NCI-H748 (cell line): ENCODE data around the gene STAB1.
A peak's percentile ranks its signal among the peaks of the same experiment; 100 is the strongest.

Experiments
- DNase-seq: peaks from one replicate; lab custom pipeline; 2025; ENCODE audit not compliant: unreplicated experiment; lab: John Stamatoyannopoulos, UW

Gene STAB1

DNA sequence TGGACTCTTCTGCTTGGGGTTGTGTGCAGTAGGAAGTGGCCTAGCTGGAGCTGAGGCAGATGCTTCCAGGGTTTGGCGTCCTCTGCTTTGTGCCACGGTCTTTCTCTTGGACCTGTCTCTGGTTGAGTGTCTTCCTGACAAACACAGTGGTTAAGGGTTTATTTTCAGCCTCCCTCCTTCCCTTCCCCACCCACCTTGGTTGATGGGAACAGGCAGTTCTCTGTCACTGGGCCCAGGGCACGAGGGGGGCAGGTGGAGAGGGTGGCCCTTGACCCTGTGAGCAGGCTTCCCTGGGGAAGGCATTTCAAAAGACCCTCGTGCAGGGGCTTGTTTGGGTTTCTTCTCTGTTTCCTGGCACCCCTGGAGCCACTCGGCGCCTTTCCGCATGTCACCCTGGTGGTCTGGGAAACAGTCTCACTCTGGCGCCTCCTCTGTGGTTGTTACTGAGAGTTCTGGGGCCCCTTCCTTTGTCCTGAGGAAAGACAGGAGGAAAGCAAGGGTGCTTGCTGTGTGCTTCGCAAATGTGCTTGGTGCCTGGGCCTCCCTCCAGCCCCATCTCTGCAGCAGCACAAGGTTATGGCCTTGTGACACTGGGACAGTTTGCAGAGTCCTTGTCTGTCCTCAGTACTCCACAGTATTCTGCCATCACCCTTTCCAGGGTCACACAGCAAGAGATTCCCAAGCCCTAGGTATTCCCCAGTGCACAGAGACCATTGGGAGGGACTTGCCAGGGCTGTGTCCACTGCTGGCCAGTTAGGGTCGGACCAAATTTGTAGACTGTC, 10.3 kb upstream of the STAB1 start:
- no peak for DNase-seq

DNA sequence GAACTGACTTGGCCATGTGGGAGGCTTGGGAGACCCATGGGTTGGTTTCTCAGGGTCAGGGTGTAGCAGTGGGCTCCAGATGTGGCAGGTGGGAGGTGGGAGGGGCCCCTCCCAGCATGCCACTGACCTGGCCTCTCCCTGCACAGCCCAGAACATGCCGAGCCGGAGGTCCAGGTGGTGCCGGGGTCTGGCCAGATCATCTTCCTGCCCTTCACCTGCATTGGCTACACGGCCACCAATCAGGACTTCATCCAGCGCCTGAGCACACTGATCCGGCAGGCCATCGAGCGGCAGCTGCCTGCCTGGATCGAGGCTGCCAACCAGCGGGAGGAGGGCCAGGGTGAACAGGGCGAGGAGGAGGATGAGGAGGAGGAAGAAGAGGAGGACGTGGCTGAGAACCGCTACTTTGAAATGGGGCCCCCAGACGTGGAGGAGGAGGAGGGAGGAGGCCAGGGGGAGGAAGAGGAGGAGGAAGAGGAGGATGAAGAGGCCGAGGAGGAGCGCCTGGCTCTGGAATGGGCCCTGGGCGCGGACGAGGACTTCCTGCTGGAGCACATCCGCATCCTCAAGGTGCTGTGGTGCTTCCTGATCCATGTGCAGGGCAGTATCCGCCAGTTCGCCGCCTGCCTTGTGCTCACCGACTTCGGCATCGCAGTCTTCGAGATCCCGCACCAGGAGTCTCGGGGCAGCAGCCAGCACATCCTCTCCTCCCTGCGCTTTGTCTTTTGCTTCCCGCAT, 7.9 kb upstream of the STAB1 start:
- DNase-seq: no peak

- no peak for DNase-seq
These were observed 7.1 kb upstream of the STAB1 start for GRCh38 chr3:52487788-52488691.

- DNase-seq: no peak
These were observed 6.4 kb upstream of the STAB1 start for GRCh38 chr3:52488746-52489145.

GRCh38 chr3:52489453-52489852, 5.7 kb upstream of the STAB1 start:
- DNase-seq: no peak

GRCh38 chr3:52490035-52490938, 4.9 kb upstream of the STAB1 start:
- no peak for DNase-seq

- DNase-seq: no peak
These were observed 4.1 kb upstream of the STAB1 start for GRCh38 chr3:52490939-52491526.

DNA sequence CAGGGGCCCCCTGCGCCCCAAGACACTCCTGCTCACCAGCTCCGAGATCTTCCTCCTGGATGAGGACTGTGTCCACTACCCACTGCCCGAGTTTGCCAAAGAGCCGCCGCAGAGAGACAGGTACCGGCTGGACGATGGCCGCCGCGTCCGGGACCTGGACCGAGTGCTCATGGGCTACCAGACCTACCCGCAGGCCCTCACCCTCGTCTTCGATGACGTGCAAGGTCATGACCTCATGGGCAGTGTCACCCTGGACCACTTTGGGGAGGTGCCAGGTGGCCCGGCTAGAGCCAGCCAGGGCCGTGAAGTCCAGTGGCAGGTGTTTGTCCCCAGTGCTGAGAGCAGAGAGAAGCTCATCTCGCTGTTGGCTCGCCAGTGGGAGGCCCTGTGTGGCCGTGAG, 3.1 kb upstream of the STAB1 start:
- DNase-seq: no peak

DNA sequence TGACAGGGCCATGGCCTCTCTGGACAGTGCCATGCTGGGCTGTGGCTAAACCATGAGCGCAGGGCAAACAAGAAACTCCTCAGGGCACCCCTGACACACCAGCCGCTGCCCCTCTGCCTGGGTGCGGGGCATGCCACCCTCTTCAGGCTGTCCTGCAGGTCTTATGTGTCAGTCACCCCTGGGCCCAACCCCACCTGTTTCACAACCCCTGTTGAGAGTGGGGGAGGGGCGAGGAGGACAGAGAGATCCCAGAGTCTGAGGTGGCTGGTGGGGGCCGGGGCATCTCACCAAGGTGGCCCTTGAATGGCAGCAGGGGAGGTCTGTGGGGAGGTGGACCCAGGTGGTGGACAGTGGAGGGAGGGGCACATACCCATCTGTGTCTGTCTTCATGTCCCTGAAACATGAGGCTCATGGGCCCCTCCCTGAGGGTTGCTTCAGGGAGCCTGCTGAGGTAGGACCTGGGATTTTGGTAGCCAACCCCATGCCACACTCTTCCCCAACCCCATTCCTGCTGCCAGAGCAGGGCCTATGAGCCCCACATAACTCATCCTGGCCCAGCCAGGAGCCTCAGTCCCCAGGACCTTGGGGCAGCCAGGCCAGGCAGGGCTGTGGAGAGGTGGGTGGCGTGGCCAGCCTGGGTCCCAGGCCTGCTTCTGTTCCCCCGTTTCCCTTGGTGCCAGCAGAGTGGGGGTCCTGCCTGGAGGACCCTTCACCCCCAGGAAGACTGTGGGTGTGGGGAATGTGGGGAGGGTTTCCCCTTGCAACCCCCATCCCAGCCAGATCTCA, 1.7 kb upstream of the STAB1 start:
- DNase-seq: no peak

GRCh38 chr3:52494445-52494844, 693 bp upstream of the STAB1 start:
- DNase-seq: peak; percentile 4

DNA sequence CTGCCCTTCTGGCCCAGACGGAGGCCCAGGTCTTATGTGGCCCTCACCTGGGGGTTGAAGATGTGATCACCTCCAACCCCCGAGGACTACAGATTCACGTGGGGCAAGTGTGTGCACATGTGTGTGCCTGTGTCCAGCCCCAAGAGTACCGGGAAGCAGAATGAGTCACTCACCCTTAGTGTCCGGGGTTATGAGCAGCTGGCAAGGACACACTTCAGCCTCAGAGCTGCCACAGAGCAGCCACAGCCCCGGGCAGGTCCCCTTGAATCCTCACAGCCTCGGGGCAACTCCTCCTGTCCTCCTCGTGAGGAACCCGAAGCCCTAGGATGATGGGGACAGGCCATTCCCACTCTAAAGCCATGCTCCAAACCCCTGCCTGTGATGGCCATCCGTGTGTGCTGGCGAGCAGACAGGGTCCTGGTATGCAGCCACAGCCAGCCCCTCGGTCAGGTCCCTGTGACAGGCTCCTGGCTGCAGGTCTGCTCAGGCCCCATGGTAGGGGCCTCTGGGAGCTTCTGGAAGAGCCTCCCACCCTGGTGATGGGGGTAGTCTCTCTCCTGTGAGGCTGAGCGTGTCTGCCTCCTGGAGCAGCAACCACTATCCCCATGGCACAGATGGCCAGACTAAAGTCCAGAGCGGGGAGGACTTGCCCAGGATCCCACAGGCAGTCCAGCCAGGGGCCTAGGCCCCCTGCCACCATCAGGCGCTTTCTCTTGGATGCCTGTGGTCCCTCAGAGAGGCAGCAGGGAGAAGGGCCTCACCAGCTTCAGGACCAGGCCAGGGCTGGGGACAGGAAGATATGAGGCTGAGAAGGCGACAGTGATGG, 852 bp downstream of the STAB1 start:
- no peak for DNase-seq

GRCh38 chr3:52498137-52499054, 3.3 kb downstream of the STAB1 start:
- no peak for DNase-seq

GRCh38 chr3:52501046-52501445, 5.9 kb downstream of the STAB1 start:
- DNase-seq: no peak

DNA sequence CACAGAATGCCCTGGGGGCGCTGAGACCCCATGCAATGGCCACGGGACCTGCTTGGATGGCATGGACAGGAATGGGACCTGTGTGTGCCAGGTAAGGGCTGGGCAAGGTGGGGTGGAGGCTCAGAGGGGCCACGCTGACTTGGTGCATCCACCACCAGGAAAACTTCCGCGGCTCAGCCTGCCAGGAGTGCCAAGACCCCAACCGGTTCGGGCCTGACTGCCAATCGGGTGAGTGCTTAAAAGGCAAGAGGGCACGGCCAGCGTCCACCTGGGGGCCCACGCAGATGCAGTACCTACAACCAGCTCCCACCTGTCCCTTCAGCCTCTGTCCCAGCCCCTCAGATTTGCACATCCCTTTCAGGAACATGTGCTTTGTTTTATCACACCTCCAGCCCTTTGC, 6.9 kb downstream of the STAB1 start:
- DNase-seq: no peak

DNA sequence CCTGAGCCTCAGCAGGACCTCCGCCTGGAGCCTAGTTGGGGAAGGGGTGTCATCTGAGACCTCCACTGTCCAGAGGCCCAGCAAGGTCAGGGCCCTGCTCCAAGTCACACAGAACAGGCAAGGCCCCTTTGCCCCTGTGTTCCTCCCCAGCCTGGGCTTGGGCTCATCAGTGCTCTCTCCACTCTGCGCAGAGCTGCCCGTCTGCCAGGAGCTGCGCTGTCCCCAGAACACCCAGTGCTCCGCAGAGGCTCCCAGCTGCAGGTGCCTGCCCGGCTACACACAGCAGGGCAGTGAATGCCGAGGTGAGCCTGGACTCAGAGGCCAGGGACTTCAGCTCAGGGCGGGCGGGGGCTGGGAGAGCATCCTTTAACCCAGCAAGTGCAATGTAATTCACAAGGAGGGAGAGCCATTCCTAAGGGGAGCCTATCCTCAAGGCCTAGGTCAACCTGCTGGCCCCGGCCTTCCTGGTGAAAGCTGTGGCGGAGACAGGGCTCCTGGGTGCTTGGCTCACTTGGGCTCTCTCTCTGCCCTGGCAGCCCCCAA, 7.7 kb downstream of the STAB1 start:
- no peak for DNase-seq

DNA sequence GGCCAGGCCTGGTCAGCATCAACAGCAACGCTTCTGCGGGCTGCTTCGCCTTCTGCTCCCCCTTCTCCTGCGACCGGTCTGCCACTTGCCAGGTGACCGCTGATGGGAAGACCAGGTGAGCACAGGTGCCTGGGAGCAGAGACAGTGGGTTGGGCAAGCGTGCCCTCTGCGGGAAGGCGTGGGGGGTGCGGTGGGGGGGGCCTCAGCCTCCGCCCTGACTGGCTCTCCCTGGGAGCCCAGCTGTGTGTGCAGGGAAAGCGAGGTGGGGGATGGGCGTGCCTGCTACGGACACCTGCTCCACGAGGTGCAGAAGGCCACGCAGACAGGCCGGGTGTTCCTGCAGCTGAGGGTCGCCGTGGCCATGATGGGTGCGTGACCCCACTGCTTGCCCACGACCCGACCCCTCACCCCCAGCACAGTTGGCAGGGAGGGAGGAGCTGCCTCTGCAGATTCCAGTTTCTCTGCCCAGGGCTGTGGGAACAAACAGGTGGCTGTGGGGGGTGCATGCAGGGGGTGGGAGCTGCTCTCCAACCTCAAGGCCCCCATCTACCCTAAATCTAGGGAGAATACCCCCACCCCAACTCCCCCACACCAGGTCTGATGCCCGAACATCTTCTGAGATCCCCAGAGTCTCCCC, 8.8 kb downstream of the STAB1 start:
- DNase-seq: peak; percentile 54

DNA sequence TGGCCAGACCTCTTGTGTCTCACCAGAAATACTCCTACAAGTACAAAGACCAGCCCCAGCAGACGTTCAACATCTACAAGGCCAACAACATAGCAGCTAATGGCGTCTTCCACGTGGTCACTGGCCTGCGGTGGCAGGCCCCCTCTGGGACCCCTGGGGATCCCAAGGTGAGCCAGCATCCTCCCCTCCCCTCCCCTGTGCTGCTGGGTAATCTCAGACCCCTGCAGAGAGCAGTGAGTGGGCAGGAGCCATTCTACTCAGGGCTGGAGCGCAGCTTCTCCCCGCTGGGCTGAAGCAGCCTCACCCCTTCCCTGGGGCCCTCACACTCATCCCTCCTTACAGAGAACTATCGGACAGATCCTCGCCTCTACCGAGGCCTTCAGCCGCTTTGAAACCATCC, 9.8 kb downstream of the STAB1 start:
- DNase-seq: no peak
